ENCODE data around the gene TRPM2.
"Not testable (repeated sequence)": the region's sequence is repeated elsewhere in the genome, so short reads cannot be mapped to it uniquely, and the experiment has no call there.

Gene TRPM2

DNA sequence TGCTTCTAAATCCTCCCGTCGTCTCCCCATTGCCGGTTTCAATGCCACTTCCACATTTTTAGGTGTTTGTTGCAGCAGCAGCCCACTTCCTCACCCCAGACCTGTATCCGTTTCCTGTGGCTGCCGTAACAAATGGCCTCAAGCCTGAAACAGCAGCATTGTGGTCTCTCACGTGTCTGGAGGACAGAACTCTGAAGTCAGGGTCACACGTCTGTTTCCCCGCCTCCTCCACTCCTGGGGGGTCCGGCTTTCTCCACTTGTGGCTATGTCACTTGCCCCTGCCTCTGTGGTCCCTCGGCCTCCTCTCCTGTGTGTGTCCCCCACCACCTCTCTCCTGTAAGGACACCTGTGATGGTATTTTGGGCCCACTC is 21.8 kb downstream of the TRPM2 start:
- peak; percentile 10 for DNase-seq (ENCODE audit: low read depth)

DNA sequence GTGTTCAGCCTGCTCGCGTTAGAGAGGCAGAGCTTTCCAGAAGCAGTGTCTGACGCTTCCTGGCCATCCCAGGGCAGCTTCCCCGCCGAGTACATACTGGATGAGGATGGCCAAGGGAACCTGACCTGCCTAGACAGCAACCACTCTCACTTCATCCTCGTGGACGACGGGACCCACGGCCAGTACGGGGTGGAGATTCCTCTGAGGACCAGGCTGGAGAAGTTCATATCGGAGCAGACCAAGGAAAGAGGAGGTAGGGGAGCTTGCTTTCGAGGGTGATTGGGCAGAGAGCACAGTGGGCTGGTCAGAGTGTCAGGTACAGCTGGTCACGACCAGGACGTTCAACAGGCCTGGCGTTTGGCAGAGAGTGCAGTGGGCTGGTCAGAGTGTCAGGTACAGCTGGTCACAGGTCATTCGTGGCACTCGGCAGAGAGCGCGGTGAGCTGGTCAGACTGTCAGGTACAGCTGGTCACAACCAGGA is 22.4 kb downstream of the TRPM2 start:
- no peak for DNase-seq (ENCODE audit: low read depth)

DNA sequence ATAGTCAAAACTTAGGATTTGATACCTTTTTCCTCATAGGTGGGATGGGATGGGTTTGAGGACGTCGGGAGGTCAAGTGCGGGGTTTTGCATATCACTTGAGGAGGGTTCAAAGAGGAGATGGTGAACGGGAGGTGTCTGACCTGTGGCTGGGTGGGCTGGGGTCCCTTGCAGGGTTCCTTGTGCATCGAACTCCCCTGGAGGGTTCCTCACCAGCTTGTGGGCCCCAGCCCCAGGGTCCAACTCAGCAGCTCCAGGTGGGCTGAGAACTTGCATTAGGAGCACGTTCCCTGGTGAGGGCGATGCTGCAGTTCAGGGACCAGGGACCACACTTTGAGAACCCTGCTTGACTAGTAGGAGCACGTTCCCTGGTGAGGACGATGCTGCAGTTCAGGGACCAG is 23.2 kb downstream of the TRPM2 start:
- DNase-seq (ENCODE audit: low read depth), result no peak

DNA sequence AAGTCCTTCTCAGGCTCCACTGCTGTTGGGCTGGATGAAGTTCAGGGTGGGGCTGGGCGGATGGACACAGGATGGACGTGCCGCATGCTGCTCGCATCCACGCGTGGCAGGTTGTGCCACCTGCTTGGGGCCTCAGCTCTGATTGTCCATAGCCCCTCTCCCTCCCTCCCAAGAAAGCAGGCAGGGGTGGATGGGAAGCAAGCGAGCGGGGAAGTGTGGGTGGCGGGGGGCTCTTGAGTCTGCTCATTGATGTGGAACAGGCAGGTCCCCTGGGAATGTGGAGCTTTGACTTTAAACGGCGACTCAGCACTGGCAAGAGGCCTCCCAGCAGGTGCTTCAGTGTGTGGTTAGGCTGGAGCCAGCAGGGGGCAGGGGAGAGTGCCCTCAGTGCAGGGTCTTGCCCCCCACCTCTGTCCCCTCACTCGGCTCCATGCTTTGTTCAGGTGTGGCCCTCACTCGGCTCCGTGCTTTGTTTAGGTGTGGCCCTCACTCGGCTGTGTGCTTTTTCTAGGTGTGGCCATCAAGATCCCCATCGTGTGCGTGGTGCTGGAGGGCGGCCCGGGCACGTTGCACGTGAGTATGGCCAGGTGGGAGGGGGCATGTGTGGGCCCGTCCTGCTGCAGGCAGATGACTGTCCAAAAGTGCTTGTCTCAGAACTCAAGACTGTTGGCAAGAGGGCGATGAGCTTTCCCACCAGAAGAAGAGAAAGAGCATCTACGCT is 23.9 kb downstream of the TRPM2 start:
- no peak for DNase-seq (ENCODE audit: low read depth)

DNA sequence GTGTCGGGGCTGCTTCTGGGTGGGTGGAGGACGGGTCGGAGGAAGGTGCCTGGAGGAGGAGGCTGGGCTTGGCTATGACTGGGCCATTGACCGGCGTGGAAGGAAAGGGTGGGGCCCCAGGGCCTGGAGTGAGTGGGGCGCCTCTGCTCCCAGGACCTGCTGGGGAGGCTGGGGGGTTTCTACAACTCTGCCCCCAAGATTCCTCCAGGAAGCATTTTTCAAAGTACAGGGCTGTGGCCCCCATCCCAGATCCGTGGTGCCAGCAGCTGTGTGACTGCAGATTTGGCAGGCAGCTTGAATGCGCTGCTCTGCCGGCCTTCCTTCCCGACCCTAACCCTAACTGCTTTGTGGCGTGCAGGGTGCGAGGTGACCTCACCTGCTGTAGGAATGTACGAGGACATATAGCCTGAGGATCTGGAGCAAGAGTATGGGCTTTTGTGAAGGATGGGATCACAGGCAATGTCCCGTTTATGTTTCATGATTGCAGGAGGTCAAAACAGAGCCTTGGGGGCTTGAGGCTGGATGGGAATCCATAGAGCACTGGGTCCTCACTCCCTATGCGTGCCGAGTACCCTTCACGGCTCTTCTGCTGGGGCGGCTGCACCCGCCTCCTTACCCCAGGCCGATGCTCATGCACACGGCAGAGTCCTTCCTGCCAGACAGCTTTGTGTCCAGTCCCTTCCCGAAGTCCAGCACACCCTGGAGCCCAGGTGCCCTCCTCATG is 24.7 kb downstream of the TRPM2 start:
- DNase-seq (ENCODE audit: low read depth), result no peak

DNA sequence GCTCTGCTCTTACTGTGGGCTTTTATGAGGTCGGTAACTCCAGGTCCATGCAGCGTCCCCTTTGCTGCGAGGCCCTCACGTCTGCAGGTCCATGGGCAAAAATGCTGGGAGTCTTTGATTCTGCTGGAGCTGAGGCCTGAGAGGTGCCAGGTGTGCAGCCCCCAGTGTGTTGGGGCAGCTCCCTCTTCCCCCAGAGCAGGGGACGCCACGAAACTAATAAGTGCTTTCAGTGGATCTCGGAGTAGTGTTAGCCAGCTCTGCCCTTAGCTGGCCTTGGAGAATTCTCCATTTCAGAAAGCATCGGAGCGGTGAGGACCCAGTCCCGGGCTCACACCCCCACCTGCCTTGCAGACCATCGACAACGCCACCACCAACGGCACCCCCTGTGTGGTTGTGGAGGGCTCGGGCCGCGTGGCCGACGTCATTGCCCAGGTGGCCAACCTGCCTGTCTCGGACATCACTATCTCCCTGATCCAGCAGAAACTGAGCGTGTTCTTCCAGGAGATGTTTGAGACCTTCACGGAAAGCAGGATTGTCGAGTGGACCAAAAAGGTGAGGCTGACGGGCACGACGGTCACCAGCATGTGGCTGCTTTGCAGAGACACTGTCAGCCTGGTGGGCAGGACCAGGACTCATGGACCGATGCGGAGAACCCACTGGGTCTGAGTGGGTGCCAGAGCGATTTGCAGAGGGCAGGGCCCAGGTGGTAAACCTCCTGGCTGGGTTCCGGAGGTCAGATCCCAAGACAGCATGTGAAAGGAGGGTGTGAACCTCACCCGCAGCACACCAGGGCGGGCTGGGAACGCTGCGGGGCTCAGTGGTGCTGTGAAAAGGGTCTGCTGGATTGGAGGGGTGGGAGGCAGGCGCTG is 25.5 kb downstream of the TRPM2 start:
- no peak for DNase-seq (ENCODE audit: low read depth)

DNA sequence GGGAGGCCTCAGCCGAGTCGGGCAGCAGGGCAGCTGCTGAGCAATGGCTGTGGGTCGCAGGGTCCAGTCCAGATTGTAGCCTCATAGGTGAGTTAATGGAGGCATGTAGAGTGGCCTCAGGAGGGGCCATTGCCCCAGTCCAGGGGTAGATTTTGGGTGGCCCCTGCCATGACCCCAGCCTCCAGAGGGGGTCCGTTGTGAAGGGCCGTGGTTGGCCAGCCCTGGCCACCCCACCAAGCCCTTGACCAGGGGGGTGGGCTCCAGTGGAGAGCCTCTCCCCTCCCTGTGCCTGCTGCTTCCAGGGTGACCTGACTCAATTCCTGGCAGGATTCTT is 26.1 kb downstream of the TRPM2 start:
- no peak for DNase-seq (ENCODE audit: low read depth)

DNA sequence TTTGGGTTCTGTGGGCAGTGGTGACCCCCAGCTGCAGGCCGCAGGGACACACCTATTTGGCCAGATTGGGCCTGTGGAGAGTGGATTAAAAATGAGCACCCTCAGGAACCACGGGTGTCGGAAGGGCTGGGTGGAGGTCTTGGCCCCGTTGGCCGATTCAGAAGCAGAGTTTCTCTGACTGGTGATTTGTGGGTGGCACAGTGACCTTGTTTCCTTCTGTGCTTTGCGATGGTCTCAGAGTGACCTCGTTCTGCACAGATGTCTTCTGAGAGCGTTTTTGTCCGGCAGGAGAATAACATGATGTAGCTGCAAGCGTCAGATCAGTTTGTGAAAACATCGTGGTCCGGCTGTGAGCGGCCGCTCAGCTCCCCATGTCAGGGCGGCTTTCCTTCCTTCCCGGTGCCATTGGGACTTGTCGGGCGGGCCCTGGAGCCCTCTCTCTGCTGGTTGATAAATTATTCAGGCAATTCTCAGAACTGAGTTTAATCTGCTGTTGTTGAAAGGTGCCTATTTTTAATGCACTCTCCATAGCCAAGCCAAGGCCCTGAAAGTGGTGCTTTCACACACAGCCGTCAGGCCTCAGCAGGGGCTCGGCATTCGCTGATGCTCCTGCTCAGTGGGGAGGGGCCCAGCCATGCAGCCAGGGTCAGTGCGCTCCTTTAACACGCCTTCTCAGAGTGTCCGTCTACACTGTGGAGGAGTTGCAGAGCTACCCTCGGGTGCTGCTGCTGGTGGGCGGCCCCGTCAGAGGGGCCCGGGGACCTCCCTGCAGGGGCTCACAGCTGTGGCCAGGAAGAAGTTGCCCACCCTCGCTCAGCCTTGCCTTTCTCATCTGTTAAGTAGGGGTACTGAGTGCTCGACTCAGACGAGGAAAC is 26.8 kb downstream of the TRPM2 start:
- DNase-seq (ENCODE audit: low read depth), result no peak

DNA sequence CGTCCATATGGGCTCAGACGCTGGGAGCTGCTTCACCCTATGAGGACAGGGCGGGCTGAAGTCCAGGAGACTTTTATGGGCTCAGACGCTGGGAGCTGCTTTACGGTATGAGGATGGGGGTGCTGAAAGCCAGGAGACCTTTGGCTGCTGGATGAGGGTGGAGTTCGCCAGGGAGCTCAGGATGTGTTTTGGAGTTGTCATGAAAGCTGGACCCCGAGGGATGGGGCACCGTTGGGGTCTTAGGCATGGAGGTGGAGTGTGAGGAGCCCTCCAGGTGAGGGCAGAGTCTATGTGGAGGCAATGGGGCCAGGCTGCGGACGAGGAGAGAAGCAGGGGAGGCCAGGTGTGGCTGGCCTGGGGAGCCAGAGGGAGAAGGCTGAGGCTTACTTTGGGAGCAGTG is 27.5 kb downstream of the TRPM2 start:
- no peak for DNase-seq (ENCODE audit: low read depth)

DNA sequence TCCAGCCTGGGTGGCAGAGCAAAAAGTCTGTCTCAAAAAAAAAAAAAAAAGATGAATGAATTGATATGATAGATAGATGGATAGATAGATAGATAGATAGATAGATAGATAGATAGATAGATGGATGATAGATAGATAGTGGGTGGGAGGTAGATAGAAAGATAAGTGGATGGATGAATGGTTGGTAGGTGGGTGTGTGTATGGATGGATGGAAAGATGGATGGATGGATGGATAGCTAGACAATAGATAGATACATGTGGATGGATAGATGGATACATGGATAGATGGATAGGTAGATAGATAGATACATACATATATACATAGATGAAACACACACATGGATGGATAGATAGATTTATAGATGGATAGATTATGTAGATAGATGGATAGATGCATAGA is 28.5 kb downstream of the TRPM2 start:
- DNase-seq (ENCODE audit: low read depth), result no peak

DNA sequence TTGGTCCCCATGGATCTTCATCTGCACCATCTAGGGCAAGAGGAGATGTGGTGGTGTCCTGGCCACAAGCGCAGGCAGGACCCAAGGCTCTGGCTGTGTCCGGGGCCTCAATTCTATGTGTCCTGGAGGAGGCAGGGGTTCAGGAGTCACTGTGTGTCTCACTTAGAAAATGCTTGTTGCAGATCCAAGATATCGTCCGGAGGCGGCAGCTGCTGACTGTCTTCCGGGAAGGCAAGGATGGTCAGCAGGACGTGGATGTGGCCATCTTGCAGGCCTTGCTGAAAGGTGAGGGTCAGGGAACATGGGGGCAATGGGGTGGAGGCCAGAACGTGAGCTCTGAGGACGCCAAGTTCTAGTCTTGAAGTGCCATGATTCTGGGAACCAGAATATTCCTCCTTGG is 29.1 kb downstream of the TRPM2 start:
- DNase-seq (ENCODE audit: low read depth), result no peak

DNA sequence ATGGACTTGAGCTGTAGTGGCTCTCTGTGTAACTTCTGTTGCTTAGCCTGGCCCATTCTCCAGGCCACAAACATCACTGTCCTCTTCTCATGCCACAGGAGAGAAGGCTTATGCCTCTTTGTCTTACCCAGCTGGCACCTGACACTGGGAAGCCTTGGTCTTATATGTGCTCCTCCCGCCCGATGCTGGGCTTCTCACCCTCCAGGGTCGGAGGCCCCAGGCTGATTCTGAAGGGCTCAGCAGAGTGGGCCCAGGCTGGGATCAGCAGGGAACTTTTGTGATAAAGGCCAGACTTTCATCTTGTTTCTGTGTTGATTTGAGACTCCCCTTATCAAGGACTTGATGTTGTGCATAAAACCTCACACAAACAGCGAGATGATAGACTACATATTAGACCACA is 29.8 kb downstream of the TRPM2 start:
- DNase-seq (ENCODE audit: low read depth), result no peak

DNA sequence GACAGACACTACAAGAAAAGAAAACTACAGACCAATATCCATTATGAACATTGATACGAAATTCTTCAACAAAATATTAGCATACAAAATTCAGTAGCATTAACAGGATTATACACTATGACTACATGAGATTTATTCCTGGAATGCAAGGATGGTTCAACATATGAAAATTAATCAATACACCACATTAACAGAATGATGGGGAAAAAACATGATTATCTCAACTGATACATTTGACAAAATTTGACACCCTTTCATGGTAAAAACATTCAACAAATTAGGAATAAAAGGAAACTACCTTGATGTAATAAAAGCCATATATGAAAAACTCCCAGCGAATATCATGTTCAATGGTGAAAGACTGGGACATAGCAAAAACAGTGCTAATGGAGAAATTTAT is 31.5 kb downstream of the TRPM2 start:
- no peak for DNase-seq (ENCODE audit: low read depth)

DNA sequence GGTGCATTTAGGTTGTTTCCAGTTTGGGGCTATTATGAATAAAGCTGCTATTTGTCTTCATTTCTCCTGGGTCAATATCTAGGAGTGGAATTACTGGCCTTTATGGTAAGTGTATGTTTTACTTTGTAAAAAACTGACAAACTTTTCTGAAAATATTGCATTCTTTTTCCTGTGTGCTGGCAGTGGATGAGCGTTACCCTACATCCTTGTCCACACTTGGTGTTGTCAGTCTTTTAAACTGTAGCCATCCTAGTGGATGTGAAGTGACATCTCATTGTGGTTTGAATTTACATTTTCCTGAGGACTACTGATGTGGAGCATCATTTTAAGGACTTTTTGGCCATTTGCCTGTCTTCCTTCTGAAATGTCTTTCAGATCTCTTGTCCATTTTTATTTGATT is 35.9 kb downstream of the TRPM2 start:
- DNase-seq (ENCODE audit: low read depth), result no peak

DNA sequence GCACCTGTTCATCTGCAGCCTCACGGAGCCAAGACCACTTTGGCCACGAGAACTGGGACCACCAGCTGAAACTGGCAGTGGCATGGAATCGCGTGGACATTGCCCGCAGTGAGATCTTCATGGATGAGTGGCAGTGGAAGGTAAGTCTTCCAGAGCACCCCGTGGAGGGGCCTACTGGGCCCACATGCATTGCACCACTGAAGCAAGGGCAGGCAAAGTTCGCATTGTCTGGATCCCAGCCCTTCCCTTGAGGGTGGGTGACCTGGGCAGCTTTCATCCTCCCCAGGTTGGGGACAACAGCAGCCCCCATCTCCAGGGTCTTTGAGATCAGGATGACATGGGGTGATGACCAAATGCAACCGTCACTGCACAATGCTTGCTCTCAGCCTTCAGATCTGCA is 37.5 kb downstream of the TRPM2 start:
- no peak for DNase-seq (ENCODE audit: low read depth)

DNA sequence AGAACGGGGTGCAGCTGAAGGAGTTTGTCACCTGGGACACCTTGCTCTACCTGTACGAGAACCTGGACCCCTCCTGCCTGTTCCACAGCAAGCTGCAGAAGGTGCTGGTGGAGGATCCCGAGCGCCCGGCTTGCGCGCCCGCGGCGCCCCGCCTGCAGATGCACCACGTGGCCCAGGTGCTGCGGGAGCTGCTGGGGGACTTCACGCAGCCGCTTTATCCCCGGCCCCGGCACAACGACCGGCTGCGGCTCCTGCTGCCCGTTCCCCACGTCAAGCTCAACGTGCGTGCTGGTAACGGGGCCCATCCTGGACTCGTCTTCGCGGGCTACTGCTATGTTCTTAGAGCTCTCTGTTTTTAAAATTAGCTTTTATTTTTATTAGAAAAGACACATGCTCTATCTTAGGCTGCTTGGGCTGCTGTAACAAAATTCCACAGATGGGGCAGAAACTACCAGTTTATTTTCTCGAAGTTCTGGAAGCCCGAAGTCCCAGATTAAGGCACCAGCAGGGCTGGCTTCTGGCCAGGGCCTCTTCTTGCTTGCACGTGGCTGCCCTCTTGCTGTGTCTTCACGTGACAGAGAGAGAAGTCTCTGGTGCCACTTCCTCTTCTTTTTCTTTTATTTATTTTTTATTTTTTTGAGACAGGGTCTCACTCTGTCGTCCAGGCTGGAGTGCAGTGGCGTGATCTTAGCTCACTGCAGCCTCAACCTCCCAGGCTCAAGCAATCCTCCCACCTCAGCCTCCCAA is 38.1 kb downstream of the TRPM2 start:
- DNase-seq (ENCODE audit: low read depth), result no peak

DNA sequence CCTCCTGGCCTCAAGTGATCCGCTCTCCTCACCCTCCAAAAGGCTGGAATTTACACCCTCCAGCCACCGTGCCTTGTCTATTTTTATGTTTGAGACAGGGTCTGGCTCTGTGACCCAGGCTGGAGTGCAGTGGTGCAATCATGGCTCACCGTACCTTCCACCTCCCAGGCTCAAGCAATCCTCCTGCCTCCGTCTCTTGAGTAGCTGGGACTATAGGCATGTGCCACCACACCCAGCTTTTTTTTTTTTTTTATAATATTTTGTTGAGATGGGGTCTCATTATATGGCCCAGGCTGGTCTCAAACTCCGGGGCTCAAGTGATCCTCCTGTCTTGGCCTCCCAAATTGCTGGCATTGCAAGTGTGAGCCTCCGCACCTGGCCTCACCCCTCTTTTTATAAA is 38.8 kb downstream of the TRPM2 start:
- DNase-seq (ENCODE audit: low read depth), result no peak

DNA sequence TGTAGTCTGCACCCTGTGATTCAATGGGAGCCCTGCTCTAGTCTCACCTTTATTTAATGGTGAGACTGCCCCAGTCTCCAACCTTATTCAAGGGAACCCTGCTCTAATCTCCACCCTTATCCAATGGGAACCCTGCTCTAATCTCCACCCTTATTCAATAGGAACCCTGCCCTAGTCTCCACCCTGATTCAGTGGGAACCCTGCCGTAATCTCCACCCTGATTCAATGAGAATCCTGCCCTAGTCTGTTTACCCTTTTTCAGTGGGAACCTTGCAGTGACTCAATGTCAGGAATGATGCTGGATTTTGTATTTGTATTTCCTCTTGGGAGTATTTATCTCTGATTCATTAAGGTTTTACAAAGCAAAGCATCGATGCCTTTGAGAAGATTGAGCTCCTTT is 39.5 kb downstream of the TRPM2 start:
- DNase-seq (ENCODE audit: low read depth), result no peak

DNA sequence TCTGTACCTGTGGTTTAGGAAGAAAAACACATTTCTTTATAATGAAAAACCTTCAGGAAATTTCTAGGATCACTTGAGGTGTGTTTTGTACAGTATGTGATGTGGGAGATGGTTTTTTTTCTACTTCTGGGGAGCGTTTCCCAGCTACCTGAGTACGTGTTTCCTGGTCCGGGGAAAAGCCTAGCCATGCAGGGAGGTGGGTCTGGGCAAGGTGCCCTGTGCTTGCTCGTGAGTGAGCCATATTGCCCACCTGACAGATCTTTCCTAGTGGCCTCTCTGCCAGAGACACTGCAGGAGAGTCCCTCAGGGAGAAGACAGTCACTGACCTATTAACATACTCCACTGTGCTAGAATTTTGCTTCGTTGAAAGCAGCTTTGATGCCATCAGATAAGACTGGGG is 41.3 kb downstream of the TRPM2 start:
- DNase-seq (ENCODE audit: low read depth), result no peak

DNA sequence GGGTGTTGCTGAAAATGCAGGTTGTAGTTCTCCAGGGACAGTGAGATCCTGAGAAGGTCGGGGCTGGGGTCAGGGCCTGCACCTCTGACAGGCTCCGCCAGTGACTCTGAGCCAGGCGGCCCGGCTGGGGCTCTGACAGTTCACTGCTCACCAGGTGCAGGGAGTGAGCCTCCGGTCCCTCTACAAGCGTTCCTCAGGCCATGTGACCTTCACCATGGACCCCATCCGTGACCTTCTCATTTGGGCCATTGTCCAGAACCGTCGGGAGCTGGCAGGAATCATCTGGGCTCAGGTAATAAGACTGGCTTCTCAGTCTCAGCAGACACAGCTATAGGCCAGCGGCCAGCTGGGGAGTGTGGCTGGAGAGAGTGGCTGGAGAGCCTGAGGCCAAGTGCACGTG is 41.8 kb downstream of the TRPM2 start:
- no peak for DNase-seq (ENCODE audit: low read depth)

DNA sequence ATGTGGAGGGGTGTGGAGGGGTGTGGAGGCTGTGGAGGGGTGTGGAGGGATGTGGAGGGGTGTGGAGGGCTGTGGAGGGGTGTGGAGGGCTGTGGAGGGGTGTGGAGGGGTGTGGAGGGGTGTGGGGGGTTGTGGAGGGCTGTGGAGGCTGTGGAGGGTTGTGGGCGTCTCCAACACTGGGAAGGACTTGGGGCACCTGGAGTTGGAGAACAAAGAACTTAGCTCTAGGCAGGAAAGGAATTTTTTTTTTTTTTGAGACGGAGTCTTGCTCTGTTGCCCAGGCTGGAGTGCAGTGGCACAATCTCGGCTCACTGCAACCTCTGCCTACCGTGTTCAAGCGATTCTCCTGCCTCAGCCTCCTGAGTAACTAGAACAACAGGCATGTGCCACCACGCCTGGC is 43.4 kb downstream of the TRPM2 start:
- not testable (repeated sequence) for DNase-seq (ENCODE audit: low read depth)
